ENCODE data around the gene PODXL.

DNA sequence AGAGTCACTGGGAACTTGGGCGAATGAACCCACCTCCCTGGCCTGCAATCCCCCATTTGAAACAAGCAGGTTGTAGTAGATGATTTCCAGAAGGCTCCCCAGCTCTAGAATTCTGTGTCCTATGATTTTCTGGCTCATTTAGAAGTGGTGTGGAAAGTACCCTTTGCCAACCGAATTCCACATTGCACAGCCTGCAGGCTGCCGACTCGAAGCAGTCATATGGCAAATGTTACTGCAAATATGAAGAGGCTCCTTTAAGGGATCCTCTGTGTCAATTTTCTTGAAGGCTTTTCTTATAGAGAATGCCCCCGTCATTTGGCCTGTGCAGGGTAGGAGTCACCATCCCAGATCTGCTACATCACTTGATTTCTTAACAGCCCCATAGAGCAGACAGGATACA is 5.6 kb downstream of the PODXL start:
- TF ChIP-seq, protein P1, sequence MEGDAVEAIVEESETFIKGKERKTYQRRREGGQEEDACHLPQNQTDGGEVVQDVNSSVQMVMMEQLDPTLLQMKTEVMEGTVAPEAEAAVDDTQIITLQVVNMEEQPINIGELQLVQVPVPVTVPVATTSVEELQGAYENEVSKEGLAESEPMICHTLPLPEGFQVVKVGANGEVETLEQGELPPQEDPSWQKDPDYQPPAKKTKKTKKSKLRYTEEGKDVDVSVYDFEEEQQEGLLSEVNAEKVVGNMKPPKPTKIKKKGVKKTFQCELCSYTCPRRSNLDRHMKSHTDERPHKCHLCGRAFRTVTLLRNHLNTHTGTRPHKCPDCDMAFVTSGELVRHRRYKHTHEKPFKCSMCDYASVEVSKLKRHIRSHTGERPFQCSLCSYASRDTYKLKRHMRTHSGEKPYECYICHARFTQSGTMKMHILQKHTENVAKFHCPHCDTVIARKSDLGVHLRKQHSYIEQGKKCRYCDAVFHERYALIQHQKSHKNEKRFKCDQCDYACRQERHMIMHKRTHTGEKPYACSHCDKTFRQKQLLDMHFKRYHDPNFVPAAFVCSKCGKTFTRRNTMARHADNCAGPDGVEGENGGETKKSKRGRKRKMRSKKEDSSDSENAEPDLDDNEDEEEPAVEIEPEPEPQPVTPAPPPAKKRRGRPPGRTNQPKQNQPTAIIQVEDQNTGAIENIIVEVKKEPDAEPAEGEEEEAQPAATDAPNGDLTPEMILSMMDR (IDR thresholded peaks at IDR 0.05; ENCODE audit: poor library complexity): no peak
- TF ChIP-seq EZH2phosphoT487 (IDR thresholded peaks at IDR 0.05; ENCODE audit: low read depth, severe bottlenecking, unreplicated experiment): no peak
